GM19239 (cell line): ENCODE data around the gene TUBGCP2.
"Not testable (repeated sequence)": the region's sequence is repeated elsewhere in the genome, so short reads cannot be mapped to it uniquely, and the experiment has no call there.

ENCODE experiments used
- DNase-seq: peaks from one replicate; pipeline ENCODE4 v3.0.0; 2011; ENCODE audit warnings: low spot score; ENCODE audit not compliant: insufficient read length
- FAIRE-seq: peaks from 2 replicates; lab custom pipeline; 2011; peaks lifted over from hg19 to GRCh38; lab: Jason Lieb, UNC

The TUBGCP2 gene

GRCh38 chr10:133270773-133271297 is 37.8 kb downstream of the TUBGCP2 start:
- FAIRE-seq (no peak), DNase-seq (no peak)

GRCh38 chr10:133270204-133270603 is 38.5 kb downstream of the TUBGCP2 start:
- no peak for FAIRE-seq

DNA sequence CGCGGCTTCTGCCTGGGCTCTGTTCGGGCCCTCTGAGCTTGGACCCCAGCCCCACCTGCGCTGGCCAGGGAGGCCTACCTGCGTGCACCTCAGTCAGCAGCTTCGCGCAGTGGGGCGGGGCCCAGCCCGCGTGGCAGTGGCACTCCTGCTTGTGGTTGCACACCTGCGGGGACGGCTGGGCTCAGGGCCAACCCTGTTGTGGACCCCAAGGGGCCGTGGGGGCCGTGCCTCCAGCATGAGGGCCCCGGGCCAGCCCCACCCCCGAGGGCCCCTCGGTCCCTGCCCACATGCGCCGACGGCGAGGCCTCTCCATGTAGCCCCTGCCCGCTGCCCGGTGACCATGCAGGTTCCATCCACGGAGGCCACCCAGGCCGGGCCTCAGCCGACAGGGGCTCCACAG is 39.3 kb downstream of the TUBGCP2 start:
- FAIRE-seq (no peak), DNase-seq (no peak)

More at GRCh38 chr10:133270204-133270603, 38.5 kb downstream of the TUBGCP2 start:
- DNase-seq, result no peak

DNA sequence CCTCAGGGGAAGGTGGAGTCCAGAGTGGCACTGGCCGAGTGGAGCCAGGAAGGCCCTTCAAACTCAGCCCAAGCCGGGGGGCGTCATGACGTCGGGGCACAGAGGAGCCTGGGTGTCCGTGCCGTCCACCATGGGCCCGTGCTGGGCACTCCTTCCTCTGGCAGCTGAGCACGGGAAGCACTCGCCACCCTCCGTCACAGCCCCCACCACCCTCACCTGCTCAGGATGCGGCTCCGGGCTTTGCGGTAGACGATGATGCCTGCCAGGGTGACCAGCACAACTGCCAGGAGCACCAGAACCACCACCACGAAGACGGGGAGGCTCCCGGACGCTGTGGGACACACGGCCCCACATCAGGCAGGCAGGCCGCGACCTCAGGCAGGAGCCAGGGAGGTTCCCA is 40.1 kb downstream of the TUBGCP2 start:
- no peak for FAIRE-seq
- no peak for DNase-seq

- DNase-seq (no peak), FAIRE-seq (no peak)
Measured at GRCh38 chr10:133267829-133268228, 40.8 kb downstream of the TUBGCP2 start.

DNA sequence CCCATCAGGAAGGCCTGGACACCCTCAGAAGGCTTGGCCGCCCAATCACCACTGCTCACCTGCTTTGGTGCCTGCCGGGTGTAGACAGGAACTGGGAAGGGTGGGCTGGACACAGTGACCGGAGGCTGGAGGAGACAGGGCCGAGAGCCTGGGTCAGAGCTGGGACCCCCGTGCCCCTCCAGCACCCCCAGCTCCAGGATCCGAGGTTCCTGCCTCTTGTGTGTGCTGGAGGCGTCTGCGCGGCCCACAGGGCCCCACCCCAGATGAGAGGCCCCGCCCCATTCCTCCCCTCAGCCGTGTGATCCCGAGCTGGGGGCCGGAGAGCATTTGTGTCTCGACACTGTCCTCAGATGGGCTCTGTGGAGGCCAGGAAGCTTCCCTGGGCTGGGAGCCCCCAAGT is 41.4 kb downstream of the TUBGCP2 start:
- DNase-seq, result no peak
- FAIRE-seq, result no peak

GRCh38 chr10:133266056-133266795 is 42.4 kb downstream of the TUBGCP2 start:
- no peak for FAIRE-seq
- DNase-seq, result no peak

DNA sequence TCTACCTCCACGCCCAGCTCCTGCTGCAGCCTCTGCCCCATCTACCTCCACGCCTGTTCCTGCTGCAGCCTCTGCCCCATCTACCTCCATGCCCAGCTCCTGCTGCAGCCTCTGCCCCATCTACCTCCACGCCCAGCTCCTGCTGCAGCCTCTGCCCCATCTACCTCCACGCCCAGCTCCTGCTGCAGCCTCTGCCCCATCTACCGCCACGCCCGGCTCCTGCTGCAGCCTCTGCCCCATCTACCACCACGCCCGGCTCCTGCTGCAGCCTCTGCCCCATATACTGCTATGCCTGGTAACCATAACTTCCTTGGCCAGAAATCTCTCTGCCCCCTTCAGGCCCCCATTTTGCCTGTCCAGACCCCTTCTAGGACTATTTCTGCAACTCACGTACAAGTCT is 43.6 kb downstream of the TUBGCP2 start:
- FAIRE-seq, result not testable (repeated sequence)

DNA sequence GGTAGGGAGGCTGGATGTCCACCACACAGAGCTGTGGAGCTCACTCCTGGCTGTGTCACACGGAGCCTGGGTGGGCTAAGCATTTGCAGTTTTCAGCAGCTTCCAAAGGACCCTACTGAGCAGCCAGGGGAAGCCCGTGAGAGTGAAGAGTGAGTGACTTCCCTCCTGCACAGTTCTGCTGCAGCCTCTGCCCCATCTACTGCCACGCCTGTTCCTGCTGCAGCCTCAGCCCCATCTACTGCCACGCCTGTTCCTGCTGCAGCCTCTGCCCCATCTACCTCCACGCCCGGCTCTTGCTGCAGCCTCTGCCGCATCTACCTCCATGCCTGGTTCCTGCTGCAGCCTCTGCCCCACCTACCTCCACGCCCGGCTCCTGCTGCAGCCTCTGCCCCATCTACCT is 44.2 kb downstream of the TUBGCP2 start:
- DNase-seq, result no peak
- FAIRE-seq, result no peak

More for the DNA sequence above, 43.6 kb downstream of the TUBGCP2 start:
- not testable (repeated sequence) for DNase-seq

DNA sequence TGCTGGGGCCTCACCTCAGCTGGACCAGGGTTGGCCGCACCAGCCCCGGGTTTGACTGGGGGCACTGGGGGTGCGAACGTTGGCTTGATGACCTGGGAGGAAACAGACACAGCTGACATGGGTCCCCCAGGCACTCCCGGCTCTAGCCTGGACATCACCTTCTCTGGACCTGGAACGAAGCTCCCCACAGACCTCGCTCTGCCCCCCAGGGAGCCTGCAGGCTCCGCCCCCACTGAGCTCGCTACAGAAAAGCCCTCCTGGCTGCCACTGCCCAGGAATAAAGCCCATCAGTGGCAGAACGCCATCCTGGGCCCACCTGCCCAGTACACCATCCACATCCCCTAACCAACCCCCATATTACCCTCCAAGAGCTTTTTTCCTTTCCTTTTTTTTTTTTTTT is 45.0 kb downstream of the TUBGCP2 start:
- DNase-seq (no peak), FAIRE-seq (no peak)

- no peak for DNase-seq
- FAIRE-seq, result no peak
Measured at GRCh38 chr10:133262696-133263095, 46.0 kb downstream of the TUBGCP2 start.

DNA sequence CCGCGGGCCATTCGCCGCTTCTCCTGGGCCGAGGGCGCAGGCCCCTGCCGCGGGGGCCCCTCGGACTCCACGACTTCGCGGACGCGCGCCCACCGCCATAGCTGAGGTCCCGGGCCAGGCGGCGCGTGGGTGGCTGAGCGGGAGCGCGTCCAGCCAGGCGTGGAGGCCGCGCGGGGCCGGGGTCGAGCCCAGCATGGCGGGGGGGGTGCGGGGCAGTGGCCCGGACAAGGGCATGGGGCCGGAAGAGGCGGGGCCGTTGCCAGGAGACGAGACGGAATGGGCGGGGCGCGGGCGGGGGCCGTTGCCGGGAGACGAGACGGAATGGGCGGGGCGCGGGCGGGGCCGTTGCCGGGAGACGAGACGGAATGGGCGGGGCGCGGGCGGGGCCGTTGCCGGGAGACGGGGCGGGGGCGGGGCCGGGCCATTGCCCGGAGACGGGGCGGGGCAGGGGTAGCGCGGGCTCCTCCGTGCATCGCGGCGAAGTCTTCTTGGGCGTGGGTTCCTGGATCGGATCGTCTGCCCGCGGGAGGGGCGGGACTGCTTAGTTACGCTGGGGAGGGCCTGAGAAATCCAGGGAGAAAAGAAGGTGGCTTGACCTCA is 46.8 kb downstream of the TUBGCP2 start:
- DNase-seq (peak; percentile 93), FAIRE-seq (peak; percentile 68)

DNA sequence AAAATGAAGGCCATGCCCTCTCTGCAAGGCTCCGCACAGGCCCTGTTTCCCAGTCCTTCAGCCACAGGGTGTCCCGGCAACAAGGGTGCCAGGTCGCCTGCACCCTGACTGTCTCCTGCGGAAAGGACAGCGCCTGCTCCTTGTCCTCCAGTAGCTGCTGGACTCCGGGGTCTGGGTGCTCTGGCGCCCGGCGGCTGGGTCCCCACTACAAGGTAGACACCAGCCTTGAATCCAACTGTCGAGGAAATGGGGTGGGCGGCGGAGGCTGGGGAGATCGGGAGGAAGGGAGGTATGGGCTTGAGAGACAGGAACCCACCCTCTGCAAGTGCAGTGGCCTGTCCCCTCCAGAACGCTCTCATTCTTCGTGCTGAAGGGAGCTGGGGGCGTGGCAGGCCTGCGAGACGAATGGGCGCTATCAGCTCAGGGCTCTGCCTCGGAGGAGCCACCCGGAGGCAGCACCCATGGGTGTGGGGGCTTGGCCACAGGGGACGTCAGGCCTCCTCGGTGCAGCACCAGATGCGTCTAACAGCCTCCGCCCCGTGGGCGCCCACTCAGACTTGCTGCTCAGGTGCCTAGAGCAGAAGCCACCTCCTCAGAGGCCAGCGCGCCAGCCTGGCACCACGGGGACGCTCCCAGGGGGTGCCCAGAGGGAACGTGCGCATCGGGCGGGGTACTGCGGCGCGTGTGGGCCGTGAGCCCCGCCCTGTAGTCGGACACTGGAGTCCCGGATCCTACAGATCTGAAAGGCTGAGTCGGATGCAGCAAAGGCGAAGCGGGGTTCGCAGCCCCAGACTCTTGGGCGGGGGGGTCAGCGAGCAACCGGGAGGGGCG is 47.6 kb downstream of the TUBGCP2 start:
- DNase-seq (peak; percentile 75), FAIRE-seq (peak; percentile 72)

GRCh38 chr10:133259602-133259989 is 49.1 kb downstream of the TUBGCP2 start:
- FAIRE-seq, result no peak

GRCh38 chr10:133258818-133259601 is 49.7 kb downstream of the TUBGCP2 start:
- DNase-seq (no peak), FAIRE-seq (no peak)

More at GRCh38 chr10:133259602-133259989, 49.1 kb downstream of the TUBGCP2 start:
- no peak for DNase-seq

DNA sequence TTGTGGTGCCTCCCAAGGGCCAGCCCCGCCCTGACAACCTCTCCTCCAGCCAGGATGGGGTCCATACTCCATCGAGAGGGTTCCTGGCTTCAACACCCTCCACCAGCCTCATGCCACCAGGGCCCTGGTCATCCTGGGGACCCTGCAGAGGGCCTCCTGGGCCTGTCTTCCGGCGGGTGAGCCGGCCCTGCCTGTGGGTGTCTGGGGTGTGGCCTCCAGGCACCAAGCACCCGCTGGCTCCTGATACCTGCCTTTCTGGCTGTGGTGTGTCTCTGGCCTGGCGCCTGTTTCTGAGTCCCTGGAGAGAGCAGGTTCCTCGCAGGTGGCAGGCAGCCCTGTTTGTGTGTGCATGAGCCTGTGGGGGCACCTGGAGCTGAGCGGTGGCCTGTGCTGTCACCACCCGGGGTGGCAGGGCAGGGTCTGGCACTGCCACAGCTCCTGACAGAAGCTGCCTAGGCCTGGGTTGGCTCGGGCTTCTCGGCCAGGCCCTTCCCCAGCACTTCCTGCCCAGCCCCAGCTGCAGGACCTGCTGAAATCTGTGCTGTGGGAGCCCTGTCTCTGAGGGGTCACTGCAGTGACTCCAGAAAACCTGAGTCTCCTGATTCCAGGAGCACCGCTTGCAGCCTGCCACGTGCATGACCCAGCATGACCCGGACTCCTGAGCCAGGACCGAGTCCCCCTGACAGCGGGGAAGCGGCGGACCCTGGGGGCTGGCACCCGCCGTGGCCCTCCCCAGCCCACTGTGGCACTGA is 50.4 kb downstream of the TUBGCP2 start:
- DNase-seq, result peak; percentile 75
- FAIRE-seq, result no peak

DNA sequence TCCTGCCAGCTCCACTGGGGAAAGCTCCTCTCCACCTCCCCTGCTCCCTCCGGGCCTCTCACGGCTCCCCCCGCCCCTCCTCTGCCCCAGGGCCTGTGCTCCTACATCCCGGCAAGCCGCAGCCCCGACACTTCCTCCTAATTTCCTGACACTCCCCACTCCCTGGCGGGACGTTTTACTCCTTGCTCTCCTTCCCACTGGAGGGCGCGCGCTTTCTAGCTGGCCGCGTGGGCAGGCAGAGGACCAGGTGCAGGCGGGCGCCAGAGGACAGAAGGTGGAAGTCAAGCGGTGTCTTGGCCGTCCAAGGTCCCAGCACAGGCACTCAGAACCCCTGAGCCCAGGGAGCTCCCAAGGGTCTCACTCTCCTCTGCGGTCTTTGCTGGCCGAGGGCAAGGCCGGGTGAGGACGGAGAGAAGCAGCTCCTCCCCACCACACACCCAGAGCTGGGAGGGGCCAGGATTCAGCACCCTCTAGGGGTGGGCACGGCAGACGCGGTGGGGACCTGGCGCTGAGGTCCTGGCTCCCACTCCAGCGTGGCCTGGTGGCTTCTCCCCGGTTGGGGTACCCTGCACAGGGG is 51.1 kb downstream of the TUBGCP2 start:
- peak; percentile 49 for FAIRE-seq
- no peak for DNase-seq

- DNase-seq (no peak), FAIRE-seq (no peak)
Measured at GRCh38 chr10:133255323-133255722, 53.3 kb downstream of the TUBGCP2 start.
